Hepatocyte (in vitro differentiated cells): ENCODE data around the gene PTPRE. TPM values are rescaled to one million over a fixed set of nuclear protein-coding genes. Genes with fewer than 3 reads are reported as not detected.

Source experiments
- DNase-seq: peaks from one replicate; pipeline ENCODE4 v3.0.0-alpha.2; 2016; ENCODE audit warnings: low spot score
- H2AFZ ChIP-seq: fragments of 200-600 bp; sonication (generic); 2 replicates; pipeline ENCODE4 v1.6.0; 2016; ENCODE audit warnings: antibody characterized with exemption, mild to moderate bottlenecking
- H3K27ac ChIP-seq: fragments of 200-600 bp; sonication (generic); 2 replicates; pipeline ENCODE4 v1.5.1; 2016; ENCODE audit warnings: mild to moderate bottlenecking
- H3K27me3 ChIP-seq: fragments of 200-600 bp; sonication (generic); 2 replicates; pipeline ENCODE4 v1.6.1; 2016
- H3K36me3 ChIP-seq: fragments of 200-600 bp; sonication (generic); replicated peaks from 2 replicates; pipeline ENCODE4 v1.5.1; 2016; ENCODE audit warnings: low read depth; ENCODE audit not compliant: insufficient read depth
- H3K4me1 ChIP-seq: fragments of 200-600 bp; sonication (generic); 2 replicates; pipeline ENCODE4 v1.5.1; 2016; ENCODE audit warnings: mild to moderate bottlenecking, moderate library complexity; ENCODE audit not compliant: insufficient read depth
- H3K4me2 ChIP-seq: fragments of 200-600 bp; sonication (generic); 2 replicates; pipeline ENCODE4 v1.6.0; 2016
- H3K4me3 ChIP-seq: fragments of 200-600 bp; sonication (generic); 2 replicates; pipeline ENCODE4 v1.5.1; 2016; ENCODE audit warnings: mild to moderate bottlenecking
- H3K79me2 ChIP-seq: fragments of 200-600 bp; sonication (generic); 2 replicates; pipeline ENCODE4 v1.6.0; 2017; ENCODE audit warnings: mild to moderate bottlenecking
- H3K9me2 ChIP-seq: fragments of 200-600 bp; sonication (generic); replicated peaks from 2 replicates; pipeline ENCODE4 v1.6.0; 2017; ENCODE audit warnings: mild to moderate bottlenecking; ENCODE audit not compliant: insufficient read depth
- H3K9me3 ChIP-seq: fragments of 200-600 bp; sonication (generic); 2 replicates; pipeline ENCODE4 v1.5.1; 2016; ENCODE audit warnings: low read depth, mild to moderate bottlenecking
- H4K20me1 ChIP-seq: fragments of 200-600 bp; sonication (generic); 2 replicates; pipeline ENCODE4 v1.6.0; 2016; ENCODE audit warnings: mild to moderate bottlenecking; ENCODE audit not compliant: insufficient read depth, poor library complexity, severe bottlenecking
- CTCF ChIP-seq: fragments of 200-600 bp; sonication (generic); IDR thresholded peaks from 2 replicates; pipeline ENCODE4 v1.5.1; 2016; ENCODE audit warnings: antibody characterized with exemption, mild to moderate bottlenecking; ENCODE audit not compliant: poor library complexity
- EZH2 ChIP-seq: fragments of 200-600 bp; sonication (generic); IDR thresholded peaks from 2 replicates; pipeline ENCODE4 v1.6.1; 2016; ENCODE audit warnings: antibody characterized with exemption, mild to moderate bottlenecking, borderline replicate concordance
- EZH2phosphoT487 ChIP-seq: fragments of 200-600 bp; sonication (generic); IDR thresholded peaks from one replicate; pipeline ENCODE4 v1.6.1; 2018; ENCODE audit warnings: antibody characterized with exemption, mild to moderate bottlenecking, low read depth, moderate library complexity; ENCODE audit not compliant: unreplicated experiment, severe bottlenecking
- WGBS: methylation state at CpG from one replicate; pipeline ENCODE4 v1.1.6; 2016; ENCODE audit warnings: low lambda C conversion rate; ENCODE audit errors: missing lambda C conversion rate; 5-methylcytosine and 5-hydroxymethylcytosine counted together
- polyA plus RNA-seq: library from polyadenylated mRNA; unstranded; fragments of >200 nt; fragmentation: Nextera tagmentation; extraction: Ambion mirVana; gene quantifications from 2 replicates; pipeline ENCODE4 v1.2.1, GENCODE V29; 2016
- total RNA-seq: library from RNA; depleted of rRNA; stranded (reverse); fragments of >200 nt; gene quantifications from 2 replicates; pipeline ENCODE4 v1.2.3, GENCODE V29; 2014

PTPRE gene
- total and polyA plus RNA-seq, 2 experiments from 2014 or later: 3.2 to 10.1 TPM

- Histone ChIP-seq H3K27me3 (no peaks in the 10 kb centered on the region), H3K27ac (no peak overlapping the region), H3K4me1 (peaks cover 8% of the 10 kb centered on the region), H3K4me2 (no peak overlapping the region), H3K9me3 (no peaks in the 10 kb centered on the region), H2AFZ (no peak overlapping the region), H3K79me2 (no peaks in the 10 kb centered on the region), H3K4me3 (no peak overlapping the region), H3K9me2 (no peaks in the 10 kb centered on the region), H4K20me1 (no peaks in the 10 kb centered on the region), H3K36me3 (no peaks in the 10 kb centered on the region)
- TF ChIP-seq CTCF (no peak), EZH2 (no peak), EZH2phosphoT487 (no peak)
- WGBS: 90% methylated on average over 15 of the region's 16 CpGs
- DNase-seq: no peak
Measured at GRCh38 chr10:128044961-128045832, 138.3 kb downstream of the PTPRE start.

- no peak overlapping the region for H2AFZ ChIP-seq
Measured at GRCh38 chr10:128045833-128046120, 138.9 kb downstream of the PTPRE start.

GRCh38 chr10:128046156-128046952, 139.5 kb downstream of the PTPRE start:
- no peak for DNase-seq
- Histone ChIP-seq H3K4me2 (no peak overlapping the region), H3K4me3 (no peak overlapping the region), H3K79me2 (no peaks in the 10 kb centered on the region), H3K4me1 (peaks cover 8% of the 10 kb centered on the region), H2AFZ (no peak overlapping the region), H4K20me1 (no peaks in the 10 kb centered on the region), H3K9me2 (no peaks in the 10 kb centered on the region), H3K36me3 (no peaks in the 10 kb centered on the region), H3K9me3 (no peaks in the 10 kb centered on the region), H3K27ac (no peak overlapping the region), H3K27me3 (no peaks in the 10 kb centered on the region)
- 96% methylated on average over 23 of the region's 23 CpGs for WGBS
- TF ChIP-seq EZH2phosphoT487 (no peak), EZH2 (no peak), CTCF (no peak)

More at GRCh38 chr10:128045833-128046120, 138.9 kb downstream of the PTPRE start:
- Histone ChIP-seq H3K9me2 (no peaks in the 10 kb centered on the region), H3K4me2 (no peak overlapping the region), H3K9me3 (no peaks in the 10 kb centered on the region), H3K36me3 (no peaks in the 10 kb centered on the region), H3K27ac (no peak overlapping the region), H3K4me1 (peaks cover 8% of the 10 kb centered on the region), H3K4me3 (no peak overlapping the region), H3K27me3 (no peaks in the 10 kb centered on the region), H4K20me1 (no peaks in the 10 kb centered on the region), H3K79me2 (no peaks in the 10 kb centered on the region)
- 94% methylated on average over 6 of the region's 6 CpGs for WGBS
- TF ChIP-seq CTCF (no peak), EZH2phosphoT487 (no peak), EZH2 (no peak)
- DNase-seq: no peak
